Measurements from ENCODE around the gene GRID2. TPM values are rescaled to one million over a fixed set of nuclear protein-coding genes. Genes with fewer than 3 reads are reported as not detected.

GRID2 gene
- total and polyA plus RNA-seq, 10 of the 15 experiments (the other 5 are each of a cell fraction or from before 2014, with no cell fraction given), result not detected

DNA sequence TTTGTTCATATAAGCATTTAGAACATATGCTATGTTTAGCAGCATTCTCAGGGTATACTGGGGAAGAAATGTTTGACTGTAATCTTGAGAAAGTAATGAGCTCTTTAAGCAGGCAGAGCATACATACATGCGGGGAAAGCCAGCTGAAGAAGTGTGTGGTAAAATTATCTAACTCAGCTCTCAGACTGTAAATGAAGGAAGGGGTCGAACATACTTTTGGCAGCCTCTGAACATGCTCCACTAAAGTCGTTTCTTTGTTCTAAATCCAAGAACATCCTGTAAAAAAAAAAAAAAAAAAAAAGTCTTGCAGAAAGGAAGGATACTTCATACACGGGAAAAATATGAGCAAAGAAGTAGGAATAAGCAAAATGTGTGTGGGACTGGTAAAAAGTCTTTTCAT is 224.8 kb downstream of the GRID2 start:
- no peaks in the 10 kb centered on the region for H3K27me3 ChIP-seq (replicated peaks in 1 of 2; ENCODE audit: control insufficient read depth in 2 of 2, insufficient read depth in 2 of 2, low read length in 1 of 2)
- ChIA-PET RAD21 (ENCODE audit: unreplicated experiment) (no interaction called here), POLR2A (no interaction called here), SMC1A (ENCODE audit: uncharacterized antibody, unreplicated experiment) (interaction anchor here (0.7 kb wide), 1 partner anchor 812 kb away, joined by 5 read pairs; no protein-coding TSS in a partner anchor), CTCF (no interaction called here)
- no peaks in the 10 kb centered on the region for H4K20me1 ChIP-seq (ENCODE audit: control insufficient read depth, insufficient read depth)
- ATAC-seq, result no peak
- no peaks in the 10 kb centered on the region for H3K36me3 ChIP-seq (ENCODE audit: control insufficient read depth in 2 of 2, insufficient read depth in 2 of 2, low read length in 1 of 2)
- WGBS (ENCODE audit: insufficient coverage, insufficient replicate concordance, low lambda C conversion rate, missing lambda C conversion rate), result 20% methylated on average over 3 of the region's 4 CpGs
- no peak overlapping the region for H3K4me2 ChIP-seq (ENCODE audit: control insufficient read depth, insufficient read depth)
- BruUV-seq (replicated peaks), result no TSS peak
- H3K9ac ChIP-seq (ENCODE audit: control insufficient read depth, insufficient read depth, low read length), result no peak overlapping the region
- H3K27ac ChIP-seq (ENCODE audit: control insufficient read depth, insufficient read depth), result no peak overlapping the region
- TF ChIP-seq IKZF2 (IDR thresholded peaks at IDR 0.05), result no peak
- no peak for TF ChIP-seq POU2F2 (IDR thresholded peaks at IDR 0.05; ENCODE audit: borderline replicate concordance, low read depth, low read length)
- no peak for TF ChIP-seq MTA2 (IDR thresholded peaks at IDR 0.05; ENCODE audit: low read depth)
- no peak for TF ChIP-seq RAD51 (IDR thresholded peaks at IDR 0.05)
- TF ChIP-seq NRF1 (conservative IDR thresholded peaks at IDR 0.05; ENCODE audit: low read depth, low read length), result no peak
- TF ChIP-seq, protein P1, sequence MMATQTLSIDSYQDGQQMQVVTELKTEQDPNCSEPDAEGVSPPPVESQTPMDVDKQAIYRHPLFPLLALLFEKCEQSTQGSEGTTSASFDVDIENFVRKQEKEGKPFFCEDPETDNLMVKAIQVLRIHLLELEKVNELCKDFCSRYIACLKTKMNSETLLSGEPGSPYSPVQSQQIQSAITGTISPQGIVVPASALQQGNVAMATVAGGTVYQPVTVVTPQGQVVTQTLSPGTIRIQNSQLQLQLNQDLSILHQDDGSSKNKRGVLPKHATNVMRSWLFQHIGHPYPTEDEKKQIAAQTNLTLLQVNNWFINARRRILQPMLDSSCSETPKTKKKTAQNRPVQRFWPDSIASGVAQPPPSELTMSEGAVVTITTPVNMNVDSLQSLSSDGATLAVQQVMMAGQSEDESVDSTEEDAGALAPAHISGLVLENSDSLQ (IDR thresholded peaks at IDR 0.05), result no peak
- TF ChIP-seq, protein P2, sequence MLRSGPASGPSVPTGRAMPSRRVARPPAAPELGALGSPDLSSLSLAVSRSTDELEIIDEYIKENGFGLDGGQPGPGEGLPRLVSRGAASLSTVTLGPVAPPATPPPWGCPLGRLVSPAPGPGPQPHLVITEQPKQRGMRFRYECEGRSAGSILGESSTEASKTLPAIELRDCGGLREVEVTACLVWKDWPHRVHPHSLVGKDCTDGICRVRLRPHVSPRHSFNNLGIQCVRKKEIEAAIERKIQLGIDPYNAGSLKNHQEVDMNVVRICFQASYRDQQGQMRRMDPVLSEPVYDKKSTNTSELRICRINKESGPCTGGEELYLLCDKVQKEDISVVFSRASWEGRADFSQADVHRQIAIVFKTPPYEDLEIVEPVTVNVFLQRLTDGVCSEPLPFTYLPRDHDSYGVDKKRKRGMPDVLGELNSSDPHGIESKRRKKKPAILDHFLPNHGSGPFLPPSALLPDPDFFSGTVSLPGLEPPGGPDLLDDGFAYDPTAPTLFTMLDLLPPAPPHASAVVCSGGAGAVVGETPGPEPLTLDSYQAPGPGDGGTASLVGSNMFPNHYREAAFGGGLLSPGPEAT (IDR thresholded peaks at IDR 0.05; ENCODE audit: low read depth), result no peak
- no peak for TF ChIP-seq CREB1 (IDR thresholded peaks at IDR 0.05; ENCODE audit: low read depth)
- TF ChIP-seq RBBP5 (conservative IDR thresholded peaks at IDR 0.05), result no peak
- no peak for TF ChIP-seq KLF5 (IDR thresholded peaks at IDR 0.05; ENCODE audit: partially characterized antibody)
- no peak for TF ChIP-seq BACH1 (IDR thresholded peaks at IDR 0.05; ENCODE audit: borderline replicate concordance)
- no peak for TF ChIP-seq CEBPB (IDR thresholded peaks at IDR 0.05; ENCODE audit: borderline replicate concordance in 1 of 2, low read depth in 2 of 2, low read length in 2 of 2)
- TF ChIP-seq CHD2 (IDR thresholded peaks at IDR 0.05; ENCODE audit: borderline replicate concordance, low read depth, low read length), result no peak
- no peak for TF ChIP-seq SIX5 (IDR thresholded peaks at IDR 0.05; ENCODE audit: low read depth, low read length, severe bottlenecking)
- TF ChIP-seq ZNF274 (IDR thresholded peaks at IDR 0.05; ENCODE audit: insufficient read depth, insufficient read length), result no peak
- TF ChIP-seq GABPA (IDR thresholded peaks at IDR 0.05; ENCODE audit: low read depth), result no peak
- no peak for TF ChIP-seq ESRRA (IDR thresholded peaks at IDR 0.05; ENCODE audit: low read length)
- TF ChIP-seq RELA (IDR thresholded peaks at IDR 0.05; ENCODE audit: borderline replicate concordance, partially characterized antibody), result no peak
- H3K79me2 ChIP-seq (ENCODE audit: control insufficient read depth, insufficient read depth, low read length), result no peaks in the 10 kb centered on the region
- intact Hi-C loops (cut with micrococcal nuclease; ENCODE audit: unreplicated experiment), result no loop called here
- DNase-seq (ENCODE audit: low read depth, low spot score), result no peak
- no peak for FAIRE-seq
- H3K4me3 ChIP-seq, result no peak overlapping the region
- no peak overlapping the region for H2AFZ ChIP-seq (ENCODE audit: control insufficient read depth, low read depth, low read length)
- no peaks in the 10 kb centered on the region for H3K4me1 ChIP-seq (ENCODE audit: control insufficient read depth, insufficient read depth, low read length)
- H3K9me3 ChIP-seq (replicated peaks; ENCODE audit: control insufficient read depth, insufficient read depth, low read length), result no peaks in the 10 kb centered on the region
- in situ Hi-C loops (cut with MboI), result no loop called here

Measured in GM12878 (cell line).